ENCODE results near the gene RNF5.
"Not testable (repeated sequence)": the region's sequence is repeated elsewhere in the genome, so short reads cannot be mapped to it uniquely, and the experiment has no call there.

The RNF5 gene

GRCh38 chr6:32177788-32178546 is at the start of gene RNF5:
TSS of gene RNF5 (plus strand) at chr6:32178405. CDS start at chr6:32178512, 107 bp downstream.
- peak within 1 kb of the TSS; percentile 96 for H3K4me3 Mint-ChIP-seq
- peak within 1 kb of the TSS; percentile 93 for H3K27ac Mint-ChIP-seq
- DNase-seq (peak; percentile 89), ATAC-seq (peak; percentile 90)
- peaks cover 78% of the 10 kb centered on the region for H3K4me1 Mint-ChIP-seq
- H3K36me3 Mint-ChIP-seq (ENCODE audit: low read depth): peaks cover 29% of the 10 kb centered on the region
- no peaks in the 10 kb centered on the region for H3K27me3 Mint-ChIP-seq
- no peaks in the 10 kb centered on the region for H3K9me3 Mint-ChIP-seq

- H3K4me1 Mint-ChIP-seq: peaks cover 37% of the 10 kb centered on the region
- H3K4me3 Mint-ChIP-seq: peak overlapping the region; percentile 99
- peaks cover 6% of the 10 kb centered on the region for H3K36me3 Mint-ChIP-seq (ENCODE audit: low read depth)
- DNase-seq (no peak), ATAC-seq (no peak)
- peaks cover under 1% of the 10 kb centered on the region for H3K27me3 Mint-ChIP-seq
- peak overlapping the region; percentile 96 for H3K27ac Mint-ChIP-seq
- H3K9me3 Mint-ChIP-seq: no peaks in the 10 kb centered on the region
Observed at GRCh38 chr6:32128751-32129296, 49.4 kb upstream of the RNF5 start.

- Mint-ChIP-seq H3K4me3 (peak overlapping the region; percentile 99), H3K9me3 (no peaks in the 10 kb centered on the region), H3K36me3 (ENCODE audit: low read depth) (peaks cover 3% of the 10 kb centered on the region), H3K4me1 (peaks cover 34% of the 10 kb centered on the region), H3K27me3 (peaks cover 2% of the 10 kb centered on the region), H3K27ac (peak overlapping the region; percentile 92)
- ATAC-seq (no peak), DNase-seq (no peak)
Observed at GRCh38 chr6:32129297-32130088, 48.7 kb upstream of the RNF5 start.

GRCh38 chr6:32131439-32131948 is 46.7 kb upstream of the RNF5 start:
- Mint-ChIP-seq H3K9me3 (no peaks in the 10 kb centered on the region), H3K27ac (peak overlapping the region; percentile 9)
- no peak for DNase-seq

GRCh38 chr6:32132110-32132509 is 46.1 kb upstream of the RNF5 start:
- Mint-ChIP-seq H3K4me1 (peaks cover 20% of the 10 kb centered on the region), H3K4me3 (no peak overlapping the region)

More at GRCh38 chr6:32131439-32131948, 46.7 kb upstream of the RNF5 start:
- Mint-ChIP-seq H3K27me3 (peaks cover 2% of the 10 kb centered on the region), H3K4me1 (peaks cover 26% of the 10 kb centered on the region), H3K4me3 (peak overlapping the region; percentile 12), H3K36me3 (ENCODE audit: low read depth) (no peaks in the 10 kb centered on the region)
- no peak for ATAC-seq

GRCh38 chr6:32133786-32134185 is 44.4 kb upstream of the RNF5 start:
- no peak overlapping the region for H3K27ac Mint-ChIP-seq
- ATAC-seq: no peak
- peaks cover 9% of the 10 kb centered on the region for H3K4me1 Mint-ChIP-seq

More at GRCh38 chr6:32132110-32132509, 46.1 kb upstream of the RNF5 start:
- H3K36me3 Mint-ChIP-seq (ENCODE audit: low read depth): no peaks in the 10 kb centered on the region
- ATAC-seq (no peak), DNase-seq (no peak)
- no peaks in the 10 kb centered on the region for H3K9me3 Mint-ChIP-seq
- H3K27me3 Mint-ChIP-seq: peaks cover 2% of the 10 kb centered on the region
- H3K27ac Mint-ChIP-seq: no peak overlapping the region

GRCh38 chr6:32137454-32137853 is 40.8 kb upstream of the RNF5 start:
- no peaks in the 10 kb centered on the region for H3K4me1 Mint-ChIP-seq
- DNase-seq (no peak), ATAC-seq (no peak)
- H3K27ac Mint-ChIP-seq: no peak overlapping the region
- H3K4me3 Mint-ChIP-seq: no peak overlapping the region
- peaks cover 2% of the 10 kb centered on the region for H3K27me3 Mint-ChIP-seq
- H3K36me3 Mint-ChIP-seq (ENCODE audit: low read depth): no peaks in the 10 kb centered on the region
- no peaks in the 10 kb centered on the region for H3K9me3 Mint-ChIP-seq

More at GRCh38 chr6:32133786-32134185, 44.4 kb upstream of the RNF5 start:
- Mint-ChIP-seq H3K9me3 (no peaks in the 10 kb centered on the region), H3K36me3 (ENCODE audit: low read depth) (no peaks in the 10 kb centered on the region), H3K4me3 (no peak overlapping the region), H3K27me3 (peaks cover 2% of the 10 kb centered on the region)
- no peak for DNase-seq

- H3K27me3 Mint-ChIP-seq: no peaks in the 10 kb centered on the region
- no peaks in the 10 kb centered on the region for H3K4me1 Mint-ChIP-seq
- no peak overlapping the region for H3K27ac Mint-ChIP-seq
- no peak for ATAC-seq
- DNase-seq: no peak
- H3K9me3 Mint-ChIP-seq: no peaks in the 10 kb centered on the region
- H3K4me3 Mint-ChIP-seq: no peak overlapping the region
- no peaks in the 10 kb centered on the region for H3K36me3 Mint-ChIP-seq (ENCODE audit: low read depth)
Observed at GRCh38 chr6:32139590-32139989, 38.6 kb upstream of the RNF5 start.

- Mint-ChIP-seq H3K4me3 (no peak overlapping the region), H3K27me3 (no peaks in the 10 kb centered on the region), H3K36me3 (ENCODE audit: low read depth) (no peaks in the 10 kb centered on the region), H3K9me3 (no peaks in the 10 kb centered on the region), H3K27ac (no peak overlapping the region), H3K4me1 (no peaks in the 10 kb centered on the region)
- ATAC-seq (no peak), DNase-seq (no peak)
Observed at GRCh38 chr6:32140420-32141046, 37.7 kb upstream of the RNF5 start.

- not testable (repeated sequence) for H3K9me3 Mint-ChIP-seq; H3K27ac Mint-ChIP-seq; DNase-seq; H3K36me3 Mint-ChIP-seq (ENCODE audit: low read depth); H3K4me3 Mint-ChIP-seq; ATAC-seq
- H3K4me1 Mint-ChIP-seq: peaks cover 15% of the 10 kb centered on the region
- H3K27me3 Mint-ChIP-seq: peaks cover 23% of the 10 kb centered on the region
Observed at GRCh38 chr6:32144238-32144637, 34.0 kb upstream of the RNF5 start.

- no peak for DNase-seq
- Mint-ChIP-seq H3K4me3 (no peak overlapping the region), H3K27me3 (peaks cover 34% of the 10 kb centered on the region), H3K9me3 (no peaks in the 10 kb centered on the region), H3K36me3 (ENCODE audit: low read depth) (no peaks in the 10 kb centered on the region), H3K27ac (no peak overlapping the region), H3K4me1 (peaks cover 25% of the 10 kb centered on the region)
- no peak for ATAC-seq
Observed at GRCh38 chr6:32146287-32146686, 31.9 kb upstream of the RNF5 start.

GRCh38 chr6:32146687-32147086 is 31.5 kb upstream of the RNF5 start:
- Mint-ChIP-seq H3K4me1 (peaks cover 26% of the 10 kb centered on the region), H3K27ac (no peak overlapping the region), H3K4me3 (no peak overlapping the region), H3K9me3 (no peaks in the 10 kb centered on the region), H3K36me3 (ENCODE audit: low read depth) (no peaks in the 10 kb centered on the region), H3K27me3 (peaks cover 34% of the 10 kb centered on the region)
- DNase-seq (no peak), ATAC-seq (no peak)

GRCh38 chr6:32147401-32148132 is 30.6 kb upstream of the RNF5 start:
- Mint-ChIP-seq H3K36me3 (ENCODE audit: low read depth) (no peaks in the 10 kb centered on the region), H3K4me1 (peaks cover 32% of the 10 kb centered on the region), H3K27me3 (peaks cover 34% of the 10 kb centered on the region), H3K4me3 (no peak overlapping the region), H3K27ac (no peak overlapping the region), H3K9me3 (no peaks in the 10 kb centered on the region)
- ATAC-seq (no peak), DNase-seq (no peak)
